Neural cell (in vitro differentiated cells): ENCODE measurements around the gene TOX4.
"Not testable (repeated sequence)": the region's sequence is repeated elsewhere in the genome, so short reads cannot be mapped to it uniquely, and the experiment has no call there.

Source experiments
- CTCF ChIP-seq: fragments of 450-650 bp; IDR thresholded peaks from 2 replicates; pipeline ENCODE4 v1.5.1; 2014; ENCODE audit warnings: antibody characterized with exemption, mild to moderate bottlenecking, moderate library complexity; ENCODE audit not compliant: poor library complexity, severe bottlenecking
- EP300 ChIP-seq: fragments of 450-650 bp; conservative IDR thresholded peaks from 2 replicates; pipeline ENCODE4 v1.6.1; 2014; ENCODE audit warnings: antibody characterized with exemption, mild to moderate bottlenecking, moderate library complexity; ENCODE audit not compliant: poor library complexity, severe bottlenecking
- EZH2 ChIP-seq: fragments of 200-600, 300-800 bp; shearing (Covaris generic), sonication (generic); IDR thresholded peaks from 2 replicates; pipeline ENCODE4 v1.6.1; 2014; ENCODE audit warnings: antibody characterized with exemption, low read length, borderline replicate concordance, mild to moderate bottlenecking; ENCODE audit not compliant: insufficient read depth, poor library complexity, severe bottlenecking
- MXI1 ChIP-seq: fragments of 450-650 bp; conservative IDR thresholded peaks from 2 replicates; pipeline ENCODE4 v1.6.1; 2014; ENCODE audit warnings: antibody characterized with exemption, mild to moderate bottlenecking; ENCODE audit not compliant: poor library complexity, severe bottlenecking
- RAD21 ChIP-seq: fragments of 450-650 bp; conservative IDR thresholded peaks from 2 replicates; pipeline ENCODE4 v1.6.1; 2014; ENCODE audit warnings: antibody characterized with exemption, mild to moderate bottlenecking, moderate library complexity
- REST ChIP-seq: IDR thresholded peaks from 2 replicates; pipeline ENCODE4 v1.6.1; 2012; ENCODE audit warnings: borderline replicate concordance

GRCh38 chr14:21544588-21544987 lies 67.6 kb downstream of the TOX4 start:
- not testable (repeated sequence) for TF ChIP-seq EZH2, REST, RAD21, EP300, CTCF, MXI1
